Stimulated activated naive CD8-positive, alpha-beta T cell treated with anti-CD3 and anti-CD28 coated beads, Interleukin-15, amount 100 ng/mL, for 72 hours (primary cell): Measurements from ENCODE around the gene PAWR.
"Not testable (repeated sequence)": the region's sequence is repeated elsewhere in the genome, so short reads cannot be mapped to it uniquely, and the experiment has no call there.

Experiments used
- ATAC-seq: fragments of 150-1000 bp; cut with Tn5 transposase; 2 replicates; pipeline ENCODE4 v1.10.0; 2021; ENCODE audit warnings: mild to moderate bottlenecking, moderate library complexity
- DNase-seq, 2 donors: peaks; one replicate each; pipeline ENCODE4 v3.0.0; 2021 to 2022
- H3K27ac Mint-ChIP-seq, 2 donors: one replicate each; pipeline ENCODE4 v1.8.0; 2022; ENCODE audit warnings: mild to moderate bottlenecking in 2 of 2, mixed read lengths in 2 of 2, moderate library complexity in 2 of 2
- H3K27me3 Mint-ChIP-seq: one replicate; pipeline ENCODE4 v1.8.0; 2022; ENCODE audit warnings: mixed read lengths
- H3K4me1 Mint-ChIP-seq: one replicate; pipeline ENCODE4 v1.8.0; 2022; ENCODE audit warnings: mild to moderate bottlenecking, mixed read lengths
- H3K4me3 Mint-ChIP-seq, 2 donors: one replicate each; pipeline ENCODE4 v1.8.0; 2022; ENCODE audit warnings: mild to moderate bottlenecking in 2 of 2, mixed read lengths in 2 of 2, moderate library complexity in 1 of 2
- H3K9me3 Mint-ChIP-seq, 2 donors: one replicate each; pipeline ENCODE4 v1.8.0; 2022; ENCODE audit warnings: mixed read lengths in 2 of 2

The PAWR gene

DNA sequence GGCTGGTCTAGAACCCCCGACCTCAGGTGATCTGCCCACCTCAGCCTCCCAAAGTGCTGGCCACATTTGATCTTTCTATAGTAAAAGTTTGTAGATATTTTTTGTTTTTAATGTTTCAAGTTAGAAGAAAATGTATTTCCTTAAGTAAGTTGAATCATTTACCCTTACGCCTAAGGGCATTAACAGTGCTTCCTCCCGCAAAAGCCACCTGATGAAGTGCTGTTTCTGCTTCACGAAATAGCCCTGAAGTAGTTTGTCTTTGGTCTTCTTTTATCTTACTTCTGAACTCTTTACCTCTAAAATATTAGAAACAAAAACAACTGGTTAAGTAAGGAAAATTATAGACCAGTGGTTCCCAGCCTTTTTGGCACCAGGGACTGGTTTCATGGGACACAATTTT lies 22.7 kb downstream of the PAWR start:
- DNase-seq (no peak), ATAC-seq (no peak)
- Mint-ChIP-seq H3K4me1 (no peaks in the 10 kb centered on the region), H3K9me3 (peaks cover 0 to 9% of the 10 kb centered on the region in 2 donors), H3K27me3 (no peaks in the 10 kb centered on the region), H3K27ac (no peak overlapping the region), H3K4me3 (no peak overlapping the region)

- ATAC-seq (no peak), DNase-seq (no peak)
- Mint-ChIP-seq H3K4me1 (no peaks in the 10 kb centered on the region), H3K27ac (no peak overlapping the region), H3K4me3 (no peak overlapping the region), H3K27me3 (no peaks in the 10 kb centered on the region), H3K9me3 (no peaks in the 10 kb centered on the region)
These were observed 25.4 kb downstream of the PAWR start for GRCh38 chr12:79665212-79665887.

- no peak for ATAC-seq
- Mint-ChIP-seq H3K9me3 (no peaks in the 10 kb centered on the region), H3K4me1 (no peaks in the 10 kb centered on the region), H3K27me3 (no peaks in the 10 kb centered on the region), H3K4me3 (no peak overlapping the region), H3K27ac (no peak overlapping the region)
- no peak for DNase-seq
These were observed 26.2 kb downstream of the PAWR start for GRCh38 chr12:79664518-79664917.

DNA sequence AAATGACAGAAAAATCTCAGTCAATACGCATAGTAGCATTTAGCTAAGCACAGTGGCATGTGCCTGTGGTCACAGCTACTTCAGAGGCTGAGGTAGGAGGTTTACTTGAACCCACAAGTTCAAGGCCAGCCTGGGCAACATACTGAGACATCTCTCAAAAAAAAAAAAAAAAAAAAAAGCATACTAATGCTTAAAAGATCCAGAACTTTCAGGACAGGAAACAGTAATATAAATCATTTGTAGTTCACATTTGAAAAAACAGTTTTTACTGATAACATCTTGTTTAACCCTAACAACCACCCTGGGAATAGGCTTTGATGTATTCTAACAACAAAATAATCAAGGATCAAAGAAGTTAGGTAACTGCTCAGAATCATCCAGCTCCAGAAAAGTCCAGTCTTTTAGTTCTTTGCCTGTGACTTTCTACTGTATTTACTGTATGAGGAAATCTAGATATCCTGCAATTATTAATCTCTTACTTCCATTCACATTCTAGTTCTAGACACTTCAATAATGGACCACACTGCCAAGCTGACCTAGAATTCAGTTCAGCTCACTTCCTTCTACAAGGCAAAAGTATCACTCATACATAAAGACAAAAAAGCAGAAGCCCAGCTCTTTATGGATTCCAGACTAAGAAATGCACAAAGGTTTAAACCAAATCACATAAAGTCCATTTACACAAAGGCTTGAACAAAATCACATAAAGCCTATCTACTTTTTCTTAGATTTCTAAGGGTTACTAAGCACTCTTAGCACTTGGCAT lies 28.5 kb downstream of the PAWR start:
- no peaks in the 10 kb centered on the region for H3K4me1 Mint-ChIP-seq
- H3K9me3 Mint-ChIP-seq = no peaks in the 10 kb centered on the region
- no peak for DNase-seq
- no peak overlapping the region for H3K27ac Mint-ChIP-seq
- H3K4me3 Mint-ChIP-seq = no peak overlapping the region
- H3K27me3 Mint-ChIP-seq = no peaks in the 10 kb centered on the region
- no peak for ATAC-seq

DNA sequence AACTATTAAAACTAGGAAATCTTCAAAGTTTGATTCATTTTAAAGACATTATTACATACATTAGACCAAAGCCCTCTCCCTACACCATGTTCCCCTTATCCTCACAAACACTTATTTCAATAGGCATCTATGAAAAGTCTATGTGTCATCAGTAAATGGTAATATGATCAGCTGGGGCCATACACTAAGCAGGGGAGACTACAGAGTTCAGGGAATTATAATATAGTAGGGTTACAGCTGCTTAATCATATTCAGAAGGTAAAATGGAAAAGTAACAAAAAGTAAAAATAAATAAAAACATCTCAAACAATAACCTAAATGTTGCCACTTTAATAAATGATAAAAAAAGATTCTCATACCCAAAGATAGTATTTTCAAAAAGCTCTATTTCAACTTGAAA lies 29.1 kb downstream of the PAWR start:
- Mint-ChIP-seq H3K27me3 (no peaks in the 10 kb centered on the region), H3K4me3 (no peak overlapping the region), H3K4me1 (no peaks in the 10 kb centered on the region), H3K27ac (no peak overlapping the region), H3K9me3 (no peaks in the 10 kb centered on the region)
- DNase-seq (no peak), ATAC-seq (no peak)

- H3K4me3 Mint-ChIP-seq = no peak overlapping the region
- no peak overlapping the region for H3K27ac Mint-ChIP-seq
- ATAC-seq = no peak
- no peaks in the 10 kb centered on the region for H3K27me3 Mint-ChIP-seq
- H3K4me1 Mint-ChIP-seq = no peaks in the 10 kb centered on the region
- no peaks in the 10 kb centered on the region for H3K9me3 Mint-ChIP-seq
- DNase-seq = no peak
These were observed 30.8 kb downstream of the PAWR start for GRCh38 chr12:79659961-79660431.

GRCh38 chr12:79658221-79658620 lies 32.5 kb downstream of the PAWR start:
- H3K4me1 Mint-ChIP-seq = no peaks in the 10 kb centered on the region
- H3K27ac Mint-ChIP-seq = no peak overlapping the region
- no peaks in the 10 kb centered on the region for H3K27me3 Mint-ChIP-seq
- H3K9me3 Mint-ChIP-seq = no peaks in the 10 kb centered on the region
- ATAC-seq (no peak), DNase-seq (no peak)
- H3K4me3 Mint-ChIP-seq = no peak overlapping the region

DNA sequence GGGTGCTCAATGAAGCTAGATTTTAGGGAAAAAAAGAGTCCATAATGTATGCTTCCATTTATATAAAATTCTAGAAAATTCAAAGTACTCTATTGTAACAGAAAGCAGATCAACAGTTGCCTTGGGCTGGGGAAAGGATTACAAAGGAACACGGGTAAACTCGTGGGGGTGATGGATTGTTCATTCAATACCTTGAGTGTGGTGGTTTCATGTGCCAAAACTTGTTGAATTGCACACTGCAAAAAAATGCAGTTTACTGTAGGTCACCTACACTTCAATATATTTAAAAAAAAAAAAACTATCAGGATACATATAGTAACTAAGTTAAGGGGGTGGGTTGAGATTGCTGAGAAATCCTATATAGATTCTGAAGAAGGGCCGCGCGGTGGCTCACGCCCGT lies 33.6 kb downstream of the PAWR start:
- no peaks in the 10 kb centered on the region for H3K27me3 Mint-ChIP-seq
- no peak for DNase-seq
- no peak overlapping the region for H3K27ac Mint-ChIP-seq
- H3K4me3 Mint-ChIP-seq = no peak overlapping the region
- no peaks in the 10 kb centered on the region for H3K9me3 Mint-ChIP-seq
- ATAC-seq = no peak
- H3K4me1 Mint-ChIP-seq = no peaks in the 10 kb centered on the region

- no peaks in the 10 kb centered on the region for H3K4me1 Mint-ChIP-seq
These were observed 35.7 kb downstream of the PAWR start for GRCh38 chr12:79655036-79655435.

DNA sequence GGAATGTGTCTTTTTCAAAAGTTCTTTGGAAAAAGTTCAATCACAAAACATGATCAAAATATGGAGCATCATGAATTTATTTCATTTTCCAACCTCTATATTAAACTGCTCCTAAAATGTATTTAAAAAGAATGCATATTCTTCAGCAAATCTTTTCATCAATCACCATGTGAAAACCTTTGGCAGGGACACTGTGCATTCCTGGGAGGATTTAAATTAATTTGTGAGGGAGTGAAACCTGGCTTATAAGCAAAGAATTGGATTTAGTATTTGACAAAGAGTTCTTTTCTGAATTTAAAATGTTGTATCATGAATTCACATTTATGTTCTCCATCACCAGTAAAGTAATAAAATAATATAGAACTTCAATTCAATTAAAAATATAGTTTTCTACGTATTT lies 38.2 kb downstream of the PAWR start:
- ATAC-seq = no peak
- Mint-ChIP-seq H3K27me3 (no peaks in the 10 kb centered on the region), H3K4me1 (no peaks in the 10 kb centered on the region), H3K4me3 (no peak overlapping the region), H3K9me3 (no peaks in the 10 kb centered on the region), H3K27ac (no peak overlapping the region)
- DNase-seq = no peak

More at GRCh38 chr12:79655036-79655435, 35.7 kb downstream of the PAWR start:
- no peak for ATAC-seq
- peak overlapping the region in 1 of 2 donors; percentile 12 for H3K27ac Mint-ChIP-seq
- H3K9me3 Mint-ChIP-seq = no peaks in the 10 kb centered on the region
- DNase-seq = no peak
- no peak overlapping the region for H3K4me3 Mint-ChIP-seq
- H3K27me3 Mint-ChIP-seq = no peaks in the 10 kb centered on the region

DNA sequence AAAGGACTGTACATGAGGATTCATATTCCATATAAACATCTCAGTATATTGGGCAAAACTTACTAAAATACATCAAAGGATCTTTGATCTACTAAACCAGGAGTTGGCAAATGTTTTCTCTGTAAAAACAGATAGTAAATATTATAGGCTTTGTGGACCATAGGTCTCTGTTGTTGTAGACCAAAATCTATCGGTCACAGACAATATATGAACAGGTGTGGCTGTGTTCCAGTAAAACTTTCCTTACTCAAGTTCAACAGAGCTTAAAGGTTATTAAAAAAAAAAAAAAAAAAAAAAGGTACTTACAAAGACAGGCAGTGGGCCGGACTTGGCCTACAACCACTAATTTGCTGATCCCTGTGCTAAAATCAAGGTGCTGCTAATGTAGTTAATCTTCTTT lies 40.3 kb downstream of the PAWR start:
- ATAC-seq = no peak
- H3K27me3 Mint-ChIP-seq = no peaks in the 10 kb centered on the region
- no peak overlapping the region for H3K4me3 Mint-ChIP-seq
- no peak for DNase-seq
- no peaks in the 10 kb centered on the region for H3K4me1 Mint-ChIP-seq
- H3K9me3 Mint-ChIP-seq = no peaks in the 10 kb centered on the region
- no peak overlapping the region for H3K27ac Mint-ChIP-seq

GRCh38 chr12:79648881-79649280 lies 41.9 kb downstream of the PAWR start:
- Mint-ChIP-seq H3K4me3 (no peak overlapping the region), H3K27ac (no peak overlapping the region), H3K27me3 (no peaks in the 10 kb centered on the region), H3K9me3 (no peaks in the 10 kb centered on the region), H3K4me1 (no peaks in the 10 kb centered on the region)
- no peak for DNase-seq
- ATAC-seq = no peak

GRCh38 chr12:79646843-79647242 lies 43.9 kb downstream of the PAWR start:
- H3K4me1 Mint-ChIP-seq, H3K4me3 Mint-ChIP-seq, DNase-seq: not testable (repeated sequence)

GRCh38 chr12:79645235-79645630 lies 45.5 kb downstream of the PAWR start:
- Mint-ChIP-seq H3K27ac (no peak overlapping the region), H3K27me3 (no peaks in the 10 kb centered on the region), H3K9me3 (no peaks in the 10 kb centered on the region), H3K4me3 (no peak overlapping the region), H3K4me1 (no peaks in the 10 kb centered on the region)
- ATAC-seq = no peak
- DNase-seq = no peak

More at GRCh38 chr12:79646843-79647242, 43.9 kb downstream of the PAWR start:
- ATAC-seq, H3K9me3 Mint-ChIP-seq, H3K27me3 Mint-ChIP-seq, H3K27ac Mint-ChIP-seq: not testable (repeated sequence)

DNA sequence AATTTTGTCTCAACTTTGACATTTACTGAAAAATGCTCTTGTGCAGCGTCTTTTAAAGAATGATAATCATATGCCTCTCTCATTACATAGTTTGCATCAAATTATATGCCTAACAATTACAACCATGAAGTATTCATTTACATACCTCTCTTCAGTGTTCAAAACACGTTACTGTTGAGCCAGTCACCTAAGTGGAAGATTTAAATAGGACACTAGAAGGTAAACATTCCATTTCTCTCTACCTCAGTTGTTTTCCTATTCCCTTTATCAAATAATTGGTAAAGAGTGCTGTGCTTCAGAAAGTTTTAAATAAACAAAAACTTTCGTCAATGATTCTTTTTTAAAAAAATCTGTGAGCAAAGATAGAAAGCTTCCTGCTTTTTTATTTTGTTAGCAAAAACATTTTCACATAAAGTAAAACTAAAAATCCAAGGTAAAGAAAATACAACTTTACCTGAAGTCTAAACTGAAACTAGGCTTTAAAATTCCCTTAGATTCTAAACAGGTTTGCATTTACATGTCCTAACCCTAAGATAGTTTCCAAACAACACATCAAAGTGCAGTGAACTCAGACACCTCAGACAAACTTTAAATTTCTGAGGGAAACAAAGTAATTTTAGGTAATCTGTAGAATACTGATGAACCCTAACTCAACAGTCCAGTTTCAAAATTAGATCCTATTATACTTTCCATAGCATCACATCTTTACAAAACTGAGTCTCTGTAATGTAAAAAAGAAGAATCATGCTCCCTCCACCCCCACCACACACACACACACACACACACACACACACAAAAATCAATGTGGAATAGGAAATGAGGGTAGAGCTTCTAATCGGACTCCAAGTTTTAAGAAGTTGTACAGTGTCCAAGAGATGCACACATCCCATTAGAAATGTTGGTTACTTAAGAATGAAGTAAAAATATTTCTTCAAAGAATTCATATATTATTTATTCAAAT lies 46.2 kb downstream of the PAWR start:
- no peaks in the 10 kb centered on the region for H3K9me3 Mint-ChIP-seq
- H3K27ac Mint-ChIP-seq = no peak overlapping the region
- no peak for ATAC-seq
- no peak overlapping the region for H3K4me3 Mint-ChIP-seq
- no peaks in the 10 kb centered on the region for H3K4me1 Mint-ChIP-seq
- no peak for DNase-seq
- no peaks in the 10 kb centered on the region for H3K27me3 Mint-ChIP-seq

DNA sequence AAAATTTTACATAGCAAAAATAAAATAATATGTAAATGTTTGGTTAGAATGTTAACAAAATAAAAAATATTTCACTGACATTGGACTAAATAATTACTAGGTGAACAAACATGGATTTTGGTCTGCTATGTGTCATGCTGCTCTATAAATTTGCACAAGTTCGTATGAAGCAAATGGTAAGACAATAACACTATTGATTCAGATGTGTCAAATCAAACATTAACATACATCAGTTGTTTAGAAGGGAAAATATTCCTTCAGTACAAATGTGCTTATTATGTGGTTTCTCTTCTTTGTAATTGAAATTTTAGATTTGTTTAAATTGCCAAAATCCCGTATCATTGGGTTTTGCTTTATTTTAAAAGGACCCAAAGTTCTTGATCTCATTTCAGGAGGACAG lies 46.9 kb downstream of the PAWR start:
- Mint-ChIP-seq H3K27ac (no peak overlapping the region), H3K4me1 (no peaks in the 10 kb centered on the region), H3K27me3 (no peaks in the 10 kb centered on the region), H3K4me3 (no peak overlapping the region), H3K9me3 (no peaks in the 10 kb centered on the region)
- DNase-seq = no peak
- no peak for ATAC-seq
